Activated CD4-positive, CD25-positive, alpha-beta regulatory T cell treated with anti-CD3 and anti-CD28 coated beads, Interleukin-2, amount 50 U/mL, for 24 hours (primary cell): ENCODE measurements around the gene CARM1.
A peak's percentile ranks its signal among the peaks of the same experiment; 100 is the strongest.
"Not testable (repeated sequence)": the region's sequence is repeated elsewhere in the genome, so short reads cannot be mapped to it uniquely, and the experiment has no call there.

Source experiments
- ATAC-seq, 2 donors: fragments of 150-1000 bp; cut with Tn5 transposase; one replicate each; pipeline ENCODE4 v1.10.0; 2021; ENCODE audit warnings: mild to moderate bottlenecking in 1 of 2, moderate library complexity in 1 of 2

Gene CARM1

GRCh38 chr19:10870955-10871603, at the start of gene CARM1:
TSS of gene CARM1 (plus strand) at chr19:10871553. CDS start at chr19:10871703, 150 bp downstream.
- ATAC-seq: peak; percentile 86 to 91

- ATAC-seq: no peak
These were observed 47.7 kb upstream of the CARM1 start for GRCh38 chr19:10823690-10824089.

GRCh38 chr19:10826231-10826630, 45.1 kb upstream of the CARM1 start:
- no peak for ATAC-seq

- no peak for ATAC-seq
These were observed 44.5 kb upstream of the CARM1 start for GRCh38 chr19:10826846-10827245.

DNA sequence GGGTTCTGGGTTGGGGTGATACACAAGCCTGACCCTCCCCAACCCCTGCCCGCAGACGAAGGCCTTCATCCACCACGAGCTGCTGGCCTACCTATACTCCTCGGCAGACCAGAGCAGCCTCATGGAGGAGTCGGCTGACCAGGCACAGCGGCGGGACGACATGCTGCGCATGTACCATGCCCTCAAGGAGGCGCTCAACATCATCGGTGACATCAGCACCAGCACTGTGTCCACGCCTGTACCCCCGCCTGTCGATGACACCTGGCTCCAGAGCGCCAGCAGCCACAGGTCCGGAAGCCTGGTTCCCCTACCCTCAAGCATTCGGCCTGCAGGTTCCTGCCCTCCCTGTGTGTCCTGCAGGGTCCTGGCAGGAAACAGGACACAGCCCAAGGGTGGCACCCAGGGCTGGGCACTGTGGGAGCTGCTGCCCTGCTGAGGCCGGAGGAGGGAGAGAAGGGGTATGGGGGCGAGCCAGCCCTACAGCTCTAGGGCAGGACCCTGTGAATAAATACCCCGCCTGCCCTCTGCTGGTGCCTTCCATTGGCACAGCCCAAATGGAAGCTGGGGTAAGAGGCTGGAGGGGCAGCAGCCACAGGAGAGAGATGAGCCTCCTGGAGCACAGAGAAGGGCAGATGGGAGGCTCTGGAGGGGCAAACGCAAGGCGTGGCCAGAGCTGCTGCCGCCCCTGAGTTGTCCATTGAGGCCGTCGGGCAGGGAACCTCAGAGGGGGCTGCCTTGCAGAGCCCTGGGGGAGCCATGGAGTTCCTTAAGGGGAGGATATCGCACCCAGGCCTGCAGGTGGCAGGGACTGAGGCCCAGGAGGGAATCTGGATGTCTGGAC, 42.2 kb upstream of the CARM1 start:
- no peak for ATAC-seq

DNA sequence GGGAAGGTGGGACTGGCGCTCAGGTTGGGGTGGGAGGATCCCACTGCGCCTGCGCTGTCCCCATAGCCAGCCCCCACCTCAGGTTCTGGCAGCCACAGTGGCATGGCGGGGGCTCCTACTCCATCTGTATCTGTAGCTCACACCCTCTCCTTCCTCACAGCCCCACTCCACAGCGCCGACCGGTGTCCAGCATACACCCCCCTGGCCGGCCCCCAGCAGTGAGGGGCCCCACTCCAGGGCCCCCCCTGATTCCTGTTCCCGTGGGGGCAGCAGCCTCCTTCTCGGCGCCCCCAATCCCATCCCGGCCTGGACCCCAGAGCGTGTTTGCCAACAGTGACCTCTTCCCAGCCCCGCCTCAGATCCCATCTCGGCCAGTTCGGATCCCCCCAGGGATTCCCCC, 41.4 kb upstream of the CARM1 start:
- no peak for ATAC-seq

GRCh38 chr19:10830370-10830769, 41.0 kb upstream of the CARM1 start:
- no peak for ATAC-seq

DNA sequence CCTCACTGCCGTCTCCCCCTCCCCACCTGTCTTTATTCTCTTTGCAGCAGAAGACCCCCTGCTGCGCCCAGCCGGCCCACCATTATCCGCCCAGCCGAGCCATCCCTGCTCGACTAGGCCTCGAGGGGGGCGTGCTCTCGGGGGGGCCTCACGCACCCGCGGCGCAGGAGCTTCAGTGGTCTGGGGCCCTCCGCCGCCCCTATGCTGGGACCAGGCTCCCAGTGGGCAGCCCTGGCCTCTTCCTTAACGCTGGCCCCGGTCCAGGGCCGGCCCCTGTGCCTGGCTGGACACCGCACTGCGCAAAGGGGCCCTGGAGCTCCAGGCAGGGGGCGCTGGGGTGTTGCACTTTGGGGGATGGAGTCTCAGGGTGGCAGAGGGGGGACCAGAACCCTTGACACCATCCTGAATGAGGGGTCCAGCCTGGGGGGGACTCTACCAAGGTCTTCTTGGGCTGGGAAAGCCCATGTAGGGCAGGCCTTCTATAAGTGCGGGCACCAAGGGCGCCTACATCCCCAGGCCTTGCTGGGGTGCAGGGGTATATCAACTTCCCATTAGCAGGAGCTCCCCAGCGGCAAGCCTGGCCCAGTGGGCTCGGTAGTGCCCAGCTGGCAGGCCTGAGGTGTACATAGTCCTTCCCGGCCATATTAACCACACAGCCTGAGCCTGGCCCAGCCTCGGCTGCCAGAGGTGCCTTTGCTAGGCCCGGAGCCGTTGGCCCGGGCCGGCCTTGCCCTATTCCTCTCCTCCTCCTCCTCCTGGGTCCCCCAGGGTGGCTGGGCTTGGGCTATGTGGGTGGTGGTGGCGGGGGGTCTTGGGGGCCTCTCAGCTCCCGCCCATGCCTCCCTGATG, 40.2 kb upstream of the CARM1 start:
- ATAC-seq: no peak

- no peak for ATAC-seq
These were observed 39.1 kb upstream of the CARM1 start for GRCh38 chr19:10831987-10832938.

DNA sequence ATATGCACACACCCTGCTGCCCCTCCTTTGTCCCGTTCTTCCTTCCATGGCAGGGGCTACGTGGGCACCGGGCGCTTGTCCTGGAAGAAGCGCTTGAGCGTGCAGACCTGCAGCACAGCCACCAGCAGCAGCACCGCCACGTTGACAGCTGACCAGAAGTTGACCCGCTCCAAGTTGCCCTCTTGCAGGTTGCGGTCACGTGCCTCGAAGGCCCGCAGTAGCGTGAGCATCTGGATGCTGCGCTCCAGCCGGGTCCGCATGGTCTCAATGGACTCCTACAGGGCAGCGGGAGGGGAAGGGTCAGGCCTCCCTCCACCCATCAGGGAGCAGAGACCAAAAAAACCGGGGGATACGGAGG, 38.4 kb upstream of the CARM1 start:
- no peak for ATAC-seq

GRCh38 chr19:10835089-10835753, 36.1 kb upstream of the CARM1 start:
- ATAC-seq: no peak

DNA sequence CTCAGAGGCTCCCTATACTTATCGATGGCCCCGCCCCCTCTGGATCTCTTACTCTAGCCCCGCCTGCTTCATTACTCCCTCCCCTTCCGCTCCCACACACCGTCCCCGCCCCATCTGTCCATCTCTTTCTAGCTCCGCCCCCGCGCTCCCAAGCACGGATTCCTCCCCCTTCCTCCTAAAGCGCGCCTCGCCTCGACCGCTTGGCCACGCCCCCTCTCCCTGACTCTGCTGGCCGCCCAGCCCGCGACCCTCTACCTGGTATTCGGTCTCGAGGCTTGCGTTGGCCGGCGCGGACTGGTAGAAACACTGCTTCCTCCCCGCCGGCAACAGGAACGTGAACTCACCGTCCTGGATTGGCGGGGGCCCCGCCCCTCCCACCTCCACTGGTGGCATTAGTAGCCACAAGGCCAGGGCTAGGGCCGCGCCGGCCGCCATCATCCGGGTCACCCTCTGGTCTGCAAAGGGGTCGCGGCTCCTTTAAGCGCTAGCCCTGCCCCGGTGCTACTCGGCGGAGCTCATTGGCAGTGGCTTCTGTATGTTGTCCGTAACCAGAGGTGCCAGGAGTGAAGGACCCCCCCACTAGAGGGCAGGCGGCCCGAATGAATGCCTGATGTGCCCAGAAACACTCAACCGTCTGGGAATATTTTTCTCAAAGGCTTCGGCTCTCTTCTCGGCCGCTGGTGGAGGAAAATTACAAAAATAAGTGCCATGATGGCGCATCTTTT, 35.4 kb upstream of the CARM1 start, which contains the start of gene TMED1:
Gene TMED1, minus strand, starts transcription at position 459 of the 725 bp plus-strand sequence. Its CDS starts 21 bp downstream, at position 438.
- peak; percentile 90 to 93 for ATAC-seq

- ATAC-seq: peak; percentile 36 to 46
These were observed 34.6 kb upstream of the CARM1 start for GRCh38 chr19:10836479-10837330.

DNA sequence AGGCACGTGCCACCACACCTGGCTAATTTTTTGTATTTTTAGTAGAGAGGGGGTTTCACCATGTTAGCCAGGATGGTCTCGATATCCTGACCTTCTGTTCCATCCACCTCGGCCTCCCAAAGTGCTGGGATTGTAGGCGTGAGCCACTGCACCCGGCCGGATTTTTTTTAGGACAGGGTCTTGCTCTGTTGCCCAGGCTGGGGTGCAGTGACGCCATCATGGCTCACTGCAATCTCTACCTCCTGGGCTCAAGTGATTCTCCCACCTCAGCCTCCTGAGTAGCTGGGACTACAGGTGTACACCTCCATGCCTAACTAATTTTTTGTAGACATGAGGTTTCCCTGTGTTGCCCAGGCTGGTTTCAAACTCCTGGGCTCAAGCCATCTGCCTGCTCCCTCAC, 33.7 kb upstream of the CARM1 start:
- not testable (repeated sequence) for ATAC-seq

- ATAC-seq: no peak
These were observed 33.0 kb upstream of the CARM1 start for GRCh38 chr19:10838377-10838776.

- no peak for ATAC-seq
These were observed 32.0 kb upstream of the CARM1 start for GRCh38 chr19:10839114-10840050.

DNA sequence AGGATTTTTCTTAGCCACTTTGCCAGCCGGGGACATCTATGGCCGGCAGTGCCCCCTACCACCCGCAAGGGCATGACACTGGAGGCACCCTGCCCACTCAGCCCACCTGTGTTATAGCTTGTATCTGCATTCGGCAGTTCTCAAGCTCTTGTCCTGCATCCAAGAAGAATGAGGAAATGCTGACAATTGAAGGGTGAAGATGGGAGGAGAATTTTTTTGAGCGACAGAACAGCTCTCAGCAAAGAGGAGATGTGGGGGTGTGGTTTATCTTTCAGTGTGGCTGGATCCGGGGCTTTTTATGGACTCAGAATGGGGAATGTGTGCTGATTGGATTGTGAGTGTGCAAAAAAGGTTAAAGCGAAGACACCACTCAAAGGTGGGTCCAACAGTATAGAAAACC, 28.6 kb upstream of the CARM1 start:
- ATAC-seq: no peak

GRCh38 chr19:10846500-10847202, 24.7 kb upstream of the CARM1 start:
- ATAC-seq: no peak
